GM19193 (cell line): ENCODE measurements around the gene SLC9A9.

Source experiments
- POLR2A ChIP-seq: IDR thresholded peaks from 4 replicates; pipeline ENCODE4 v1.6.1; 2011; ENCODE audit not compliant: insufficient read depth, insufficient read length; ENCODE audit errors: extremely low read depth

SLC9A9 gene

GRCh38 chr3:143503325-143503885 lies 344.9 kb downstream of the SLC9A9 start:
- TF ChIP-seq POLR2A, result no peak

- TF ChIP-seq POLR2A, result no peak
These were observed 346.2 kb downstream of the SLC9A9 start for GRCh38 chr3:143502081-143502480.

- no peak for TF ChIP-seq POLR2A
These were observed 350.9 kb downstream of the SLC9A9 start for GRCh38 chr3:143497382-143497781.

GRCh38 chr3:143496191-143496590 lies 352.1 kb downstream of the SLC9A9 start:
- no peak for TF ChIP-seq POLR2A

GRCh38 chr3:143495527-143495926 lies 352.7 kb downstream of the SLC9A9 start:
- no peak for TF ChIP-seq POLR2A

GRCh38 chr3:143486611-143487010 lies 361.7 kb downstream of the SLC9A9 start:
- no peak for TF ChIP-seq POLR2A

- no peak for TF ChIP-seq POLR2A
These were observed 363.3 kb downstream of the SLC9A9 start for GRCh38 chr3:143484846-143485512.

GRCh38 chr3:143483214-143483613 lies 365.1 kb downstream of the SLC9A9 start:
- TF ChIP-seq POLR2A, result no peak

GRCh38 chr3:143482106-143483088 lies 365.9 kb downstream of the SLC9A9 start:
- TF ChIP-seq POLR2A, result no peak

GRCh38 chr3:143480344-143480743 lies 367.9 kb downstream of the SLC9A9 start:
- no peak for TF ChIP-seq POLR2A

GRCh38 chr3:143479727-143480126 lies 368.5 kb downstream of the SLC9A9 start:
- no peak for TF ChIP-seq POLR2A

- no peak for TF ChIP-seq POLR2A
These were observed 370.1 kb downstream of the SLC9A9 start for GRCh38 chr3:143478115-143478693.

- no peak for TF ChIP-seq POLR2A
These were observed 371.2 kb downstream of the SLC9A9 start for GRCh38 chr3:143476965-143477640.

GRCh38 chr3:143475981-143476380 lies 372.3 kb downstream of the SLC9A9 start:
- no peak for TF ChIP-seq POLR2A

GRCh38 chr3:143472731-143473523 lies 375.3 kb downstream of the SLC9A9 start:
- TF ChIP-seq POLR2A, result no peak

- no peak for TF ChIP-seq POLR2A
These were observed 376.6 kb downstream of the SLC9A9 start for GRCh38 chr3:143471705-143472104.
